Pulmonary artery endothelial cell (primary cell): ENCODE measurements around the gene GRAP2. TPM values are rescaled to one million over a fixed set of nuclear protein-coding genes. Genes with fewer than 3 reads are reported as not detected.

Experiments used
- DNase-seq: peaks from one replicate; pipeline ENCODE4 v3.0.0-alpha.2; 2011; ENCODE audit warnings: low read depth, low spot score
- total RNA-seq: library from RNA; depleted of rRNA; stranded (reverse); fragments of >200 nt; gene quantifications from 2 replicates; pipeline ENCODE4 v1.2.3, GENCODE V29; 2014

The GRAP2 gene
- total RNA-seq, 1 donor from 2014 or later: not detected

- DNase-seq: no peak
These were observed 24.4 kb downstream of the GRAP2 start for GRCh38 chr22:39925273-39925672.

- DNase-seq: no peak
These were observed 25.2 kb downstream of the GRAP2 start for GRCh38 chr22:39925909-39926679.

GRCh38 chr22:39926753-39927152 is 25.9 kb downstream of the GRAP2 start:
- no peak for DNase-seq

GRCh38 chr22:39927544-39927943 is 26.7 kb downstream of the GRAP2 start:
- no peak for DNase-seq

GRCh38 chr22:39928536-39929520 is 27.9 kb downstream of the GRAP2 start:
- no peak for DNase-seq

GRCh38 chr22:39931251-39931650 is 30.4 kb downstream of the GRAP2 start:
- DNase-seq: no peak

GRCh38 chr22:39932166-39932565 is 31.3 kb downstream of the GRAP2 start:
- no peak for DNase-seq

GRCh38 chr22:39932918-39933649 is 32.2 kb downstream of the GRAP2 start:
- no peak for DNase-seq

- DNase-seq: no peak
These were observed 32.9 kb downstream of the GRAP2 start for GRCh38 chr22:39933741-39934140.

GRCh38 chr22:39935116-39935515 is 34.2 kb downstream of the GRAP2 start:
- no peak for DNase-seq

GRCh38 chr22:39935612-39936011 is 34.7 kb downstream of the GRAP2 start:
- DNase-seq: no peak

GRCh38 chr22:39936523-39937145 is 35.8 kb downstream of the GRAP2 start:
- no peak for DNase-seq

GRCh38 chr22:39937906-39938305 is 37.0 kb downstream of the GRAP2 start:
- no peak for DNase-seq

GRCh38 chr22:39938509-39939111 is 37.7 kb downstream of the GRAP2 start:
- DNase-seq: no peak

GRCh38 chr22:39939830-39940229 is 38.9 kb downstream of the GRAP2 start:
- DNase-seq: no peak

- no peak for DNase-seq
These were observed 39.9 kb downstream of the GRAP2 start for GRCh38 chr22:39940757-39941305.

GRCh38 chr22:39941601-39942000 is 40.7 kb downstream of the GRAP2 start:
- DNase-seq: no peak

GRCh38 chr22:39942439-39943230 is 41.8 kb downstream of the GRAP2 start:
- DNase-seq: no peak

GRCh38 chr22:39943337-39943736 is 42.5 kb downstream of the GRAP2 start:
- DNase-seq: no peak
